Transverse colon (tissue), 4 donors: ENCODE measurements around the gene CCDC154. TPM values are rescaled to one million over a fixed set of nuclear protein-coding genes. Genes with fewer than 3 reads are reported as not detected.
"Not testable (repeated sequence)": the region's sequence is repeated elsewhere in the genome, so short reads cannot be mapped to it uniquely, and the experiment has no call there.

ENCODE experiments used
- DNase-seq: peaks from one replicate; pipeline ENCODE4 v3.0.0-alpha.2; 2019
- H3K27ac ChIP-seq, 4 donors: fragments of 200-600 bp; sonication (generic); 2 replicates each; pipeline ENCODE4 v1.5.1; 2016 to 2018; ENCODE audit warnings: inconsistent platforms in 4 of 4
- H3K27me3 ChIP-seq: fragments of 200-600 bp; sonication (generic); 2 replicates; pipeline ENCODE4 v1.5.1; 2017; ENCODE audit warnings: inconsistent platforms
- H3K36me3 ChIP-seq, 4 donors: fragments of 200-600 bp; sonication (generic); 2 replicates each; pipeline ENCODE4 v1.5.1; 2017 to 2019; ENCODE audit warnings: inconsistent platforms in 4 of 4
- H3K4me1 ChIP-seq, 4 donors: fragments of 200-600 bp; sonication (generic); 2 replicates each; pipeline ENCODE4 v1.5.1; 2017 to 2020; ENCODE audit warnings: inconsistent platforms in 4 of 4
- H3K4me3 ChIP-seq, 4 donors: fragments of 200-600 bp; sonication (generic); 1 replicate in 1 of 4; 2 replicates in 3 of 4; pipeline versions ENCODE4 v1.5.1 to v1.6.1; 2017 to 2019; ENCODE audit warnings: inconsistent platforms in 4 of 4
- H3K9me3 ChIP-seq, 2 donors: fragments of 200-600 bp; sonication (generic); 2 replicates each; pipeline ENCODE4 v1.5.1; 2017 to 2019; ENCODE audit warnings: inconsistent platforms in 2 of 2
- EP300 ChIP-seq: sonication (generic); formaldehyde crosslinking; IDR thresholded peaks from one replicate; pipeline ENCODE4 v1.6.1; 2017; ENCODE audit warnings: antibody characterized with exemption, low read depth
- POLR2A ChIP-seq: fragments of 450-650 bp; IDR thresholded peaks from one replicate; pipeline ENCODE4 v1.6.1; 2016; ENCODE audit warnings: antibody characterized with exemption, mild to moderate bottlenecking, moderate library complexity
- POLR2AphosphoS5 ChIP-seq, 3 donors: sonication (generic); formaldehyde crosslinking; IDR thresholded peaks; one replicate each; pipeline ENCODE4 v1.6.1; 2016; ENCODE audit warnings: antibody characterized with exemption in 3 of 3
- WGBS, 2 donors: methylation state at CpG; one replicate each; pipeline ENCODE4 v1.1.5; 2018; ENCODE audit warnings: low coverage in 1 of 2; 5-methylcytosine and 5-hydroxymethylcytosine counted together
- in situ Hi-C, 4 donors: fragments of 200-750 bp; cut with MboI; loops; one replicate each; pipeline versions ENCODE4 v1.15.0 to v1.15.1; 2017; ENCODE audit warnings: low sequenced_read_pairs in 3 of 4, low pct_ligation_motif_present in 1 of 4, low pct_unique_long_range_greater_than_20kb in 1 of 4
- intact Hi-C: fragments of 100-400 bp; cut with DNase I; formaldehyde crosslinking; loops from one replicate; pipeline ENCODE4 v1.15.1; 2023; ENCODE audit warnings: low total_unique reads
- total RNA-seq, 4 donors: library from RNA; depleted of rRNA; stranded (reverse); fragments of >200 nt; gene quantifications; one replicate each; pipeline ENCODE4 v1.1.0, GENCODE V29; 2016
- TF ChIP-seq, protein P1 (sequence below), 5 experiments: fragments of 200-600 bp in 3 of 5; fragments of 450-650 bp in 2 of 5; sonication (generic) in 3 of 5; IDR thresholded peaks; 1 replicate in 2 of 5; 2 replicates in 3 of 5; pipeline ENCODE4 v1.5.1; 2016 to 2017; ENCODE audit warnings: antibody characterized with exemption in 5 of 5, inconsistent platforms in 3 of 5, mild to moderate bottlenecking in 2 of 5, moderate library complexity in 1 of 5

CCDC154 gene
- total RNA-seq, 4 donors from 2014 or later, result 0.16 to 0.41 TPM; not detected in 2

DNA sequence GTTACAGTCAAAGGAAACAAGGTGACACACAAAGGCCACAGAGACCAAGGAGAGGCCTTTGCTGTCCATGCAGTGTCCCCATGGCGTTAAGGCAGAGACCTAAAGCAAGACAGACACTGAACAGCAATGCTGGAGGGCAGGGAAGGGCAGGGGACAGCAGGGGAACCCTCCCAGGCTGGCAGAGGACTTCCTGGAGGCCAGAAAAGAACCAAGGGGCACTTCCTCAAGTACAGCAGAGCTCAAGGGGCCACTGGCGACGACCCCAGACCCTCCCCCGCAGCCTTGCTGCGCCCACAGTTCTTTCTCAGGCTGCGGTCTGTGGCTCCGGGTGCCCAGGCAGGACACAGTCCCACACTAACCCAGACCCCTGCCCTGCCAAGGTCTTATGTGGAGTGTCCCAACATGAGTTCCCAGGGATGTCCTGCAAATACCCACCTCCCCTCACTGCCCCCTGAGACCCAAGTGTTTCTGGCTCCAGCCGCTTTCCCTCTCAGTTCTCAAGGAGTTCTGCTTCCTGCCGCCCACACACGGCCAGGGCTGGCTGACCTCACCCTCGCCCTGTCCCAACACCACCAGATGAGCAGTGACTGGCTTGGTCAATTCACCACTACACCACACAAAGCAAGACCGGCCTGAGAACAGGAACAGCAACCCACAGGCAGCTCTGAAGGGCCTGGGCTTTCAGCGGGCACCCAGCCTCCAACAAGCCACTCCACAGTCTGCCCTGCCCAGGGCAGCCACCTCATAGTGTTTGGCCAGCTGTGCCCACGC, 26.3 kb upstream of the CCDC154 start:
- 78% methylated on average over 14 of the region's 14 CpGs; no CpG with 5 or more reads in 1 of the 2 donors for WGBS, 2 donors
- intact Hi-C loops, result no loop called here

DNA sequence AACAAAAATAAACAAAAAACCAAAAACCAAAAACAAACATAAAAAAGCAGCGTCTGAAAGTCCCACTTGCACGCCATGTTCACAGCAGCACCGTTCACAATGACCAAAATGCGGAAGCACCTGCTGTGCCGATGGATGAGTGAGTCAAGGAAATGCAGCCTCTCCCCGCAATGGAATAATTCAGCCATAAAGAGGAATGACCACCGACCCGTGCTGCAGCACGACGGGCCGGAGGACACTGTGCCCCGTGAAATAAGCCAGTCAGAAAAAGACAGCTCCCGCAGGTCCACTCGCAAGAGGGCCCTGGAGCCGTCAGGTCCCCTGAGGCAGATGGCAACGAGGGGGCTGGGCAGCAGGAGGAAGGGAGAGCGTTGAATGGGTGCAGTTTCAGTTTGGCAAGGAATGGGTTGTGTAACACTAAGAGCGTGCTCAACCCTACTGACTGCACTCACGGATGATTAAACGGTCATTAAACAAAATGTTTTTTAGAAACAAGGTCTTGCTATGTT, 25.4 kb upstream of the CCDC154 start:
- H3K4me1 ChIP-seq, result peaks cover 6 to 32% (median 13%) of the 10 kb centered on the region in 4 donors
- H3K4me3 ChIP-seq, result no peak overlapping the region
- WGBS, 2 donors, result 60 to 75% methylated on average over 4 to 20 of the region's 20 CpGs
- H3K27me3 ChIP-seq, result no peaks in the 10 kb centered on the region
- TF ChIP-seq POLR2A (no peak), EP300 (no peak), POLR2AphosphoS5 (IDR thresholded peaks at IDR 0.05) (no peak)
- TF ChIP-seq, protein P1, sequence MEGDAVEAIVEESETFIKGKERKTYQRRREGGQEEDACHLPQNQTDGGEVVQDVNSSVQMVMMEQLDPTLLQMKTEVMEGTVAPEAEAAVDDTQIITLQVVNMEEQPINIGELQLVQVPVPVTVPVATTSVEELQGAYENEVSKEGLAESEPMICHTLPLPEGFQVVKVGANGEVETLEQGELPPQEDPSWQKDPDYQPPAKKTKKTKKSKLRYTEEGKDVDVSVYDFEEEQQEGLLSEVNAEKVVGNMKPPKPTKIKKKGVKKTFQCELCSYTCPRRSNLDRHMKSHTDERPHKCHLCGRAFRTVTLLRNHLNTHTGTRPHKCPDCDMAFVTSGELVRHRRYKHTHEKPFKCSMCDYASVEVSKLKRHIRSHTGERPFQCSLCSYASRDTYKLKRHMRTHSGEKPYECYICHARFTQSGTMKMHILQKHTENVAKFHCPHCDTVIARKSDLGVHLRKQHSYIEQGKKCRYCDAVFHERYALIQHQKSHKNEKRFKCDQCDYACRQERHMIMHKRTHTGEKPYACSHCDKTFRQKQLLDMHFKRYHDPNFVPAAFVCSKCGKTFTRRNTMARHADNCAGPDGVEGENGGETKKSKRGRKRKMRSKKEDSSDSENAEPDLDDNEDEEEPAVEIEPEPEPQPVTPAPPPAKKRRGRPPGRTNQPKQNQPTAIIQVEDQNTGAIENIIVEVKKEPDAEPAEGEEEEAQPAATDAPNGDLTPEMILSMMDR (IDR thresholded peaks at IDR 0.05), result no peak
- H3K36me3 ChIP-seq, result no peaks in the 10 kb centered on the region
- intact Hi-C loops (no loop called here), in situ Hi-C loops (no loop called here)
- DNase-seq, result no peak
- H3K9me3 ChIP-seq, result no peaks in the 10 kb centered on the region
- peak overlapping the region in 3 of 4 donors; percentile 10 to 60 (median 36) for H3K27ac ChIP-seq

More for the DNA sequence above, 26.3 kb upstream of the CCDC154 start:
- H3K36me3 ChIP-seq, result no peaks in the 10 kb centered on the region
- no peak overlapping the region for H3K4me3 ChIP-seq
- DNase-seq, result peak; percentile 27
- in situ Hi-C loops, result no loop called here
- H3K27ac ChIP-seq, result peak overlapping the region; percentile 2 to 60 (median 23)
- no peaks in the 10 kb centered on the region for H3K27me3 ChIP-seq
- TF ChIP-seq POLR2AphosphoS5 (IDR thresholded peaks at IDR 0.05), result peak in 1 of 3 donors; percentile 32
- TF ChIP-seq, protein P1 (IDR thresholded peaks at IDR 0.05), result no peak
- TF ChIP-seq POLR2A, result no peak
- H3K4me1 ChIP-seq, result peaks cover 11 to 36% (median 17%) of the 10 kb centered on the region in 4 donors
- no peaks in the 10 kb centered on the region for H3K9me3 ChIP-seq

DNA sequence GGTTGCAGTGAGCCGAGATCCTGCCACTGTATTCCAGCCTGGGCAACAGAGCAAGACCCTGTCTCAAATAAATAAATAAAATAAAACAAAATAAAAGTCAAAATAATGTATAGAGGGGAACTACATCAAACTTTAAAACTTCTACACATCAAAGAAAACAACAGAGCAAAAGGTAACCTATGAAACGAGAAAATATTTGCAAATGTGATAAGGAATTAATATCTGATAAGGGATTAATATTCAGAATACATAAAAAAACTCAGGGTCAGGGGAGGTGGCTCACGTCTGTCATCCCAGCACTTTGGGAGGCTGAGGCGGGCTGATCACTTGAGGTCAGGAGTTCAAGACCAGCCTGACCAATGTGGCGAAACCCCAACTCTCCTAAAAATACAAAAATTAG, 24.8 kb upstream of the CCDC154 start:
- intact Hi-C loops, H3K27me3 ChIP-seq, H3K36me3 ChIP-seq, H3K4me3 ChIP-seq, in situ Hi-C loops, DNase-seq, H3K9me3 ChIP-seq: not testable (repeated sequence)
- WGBS, 2 donors, result 64 to 68% methylated on average over 5 of the region's 5 CpGs
- Histone ChIP-seq H3K27ac (peak overlapping the region in 1 of 4 donors; percentile 60), H3K4me1 (peaks cover 5 to 30% (median 10%) of the 10 kb centered on the region in 4 donors)

DNA sequence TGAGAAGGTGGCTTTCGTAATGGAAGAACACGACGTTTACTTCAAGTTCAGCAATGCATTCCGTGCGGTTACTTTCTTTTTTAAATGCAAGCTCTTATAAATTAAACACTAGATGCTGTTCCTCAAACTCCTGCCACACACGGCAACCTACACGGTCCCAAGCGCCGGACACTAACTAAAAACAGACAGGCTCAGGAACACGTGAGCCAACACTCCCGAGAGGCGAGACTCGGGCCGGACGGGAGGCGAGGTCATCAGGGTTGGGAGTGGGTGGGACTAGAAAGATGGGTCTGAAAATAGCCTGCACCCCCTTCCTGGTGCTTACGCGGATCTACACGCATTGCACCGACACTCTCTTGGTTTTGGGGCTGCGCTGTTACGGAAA, 24.1 kb upstream of the CCDC154 start:
- in situ Hi-C loops, result no loop called here
- H3K27ac ChIP-seq, result no peak overlapping the region
- TF ChIP-seq, protein P1 (IDR thresholded peaks at IDR 0.05), result no peak
- TF ChIP-seq POLR2AphosphoS5 (IDR thresholded peaks at IDR 0.05) (no peak), EP300 (no peak), POLR2A (no peak)
- no peak overlapping the region for H3K4me3 ChIP-seq
- WGBS, 2 donors, result 89 to 95% methylated on average over 11 to 22 of the region's 22 CpGs
- H3K36me3 ChIP-seq, result no peaks in the 10 kb centered on the region
- no peaks in the 10 kb centered on the region for H3K9me3 ChIP-seq
- DNase-seq, result no peak
- intact Hi-C loops, result no loop called here
- peaks cover 0 to 23% (median 3%) of the 10 kb centered on the region in 4 donors for H3K4me1 ChIP-seq
- H3K27me3 ChIP-seq, result no peaks in the 10 kb centered on the region
